Fibroblast of villous mesenchyme (primary cell): ENCODE data around the gene IQGAP2. TPM values are rescaled to one million over a fixed set of nuclear protein-coding genes. Genes with fewer than 3 reads are reported as not detected.
"Not testable (repeated sequence)": the region's sequence is repeated elsewhere in the genome, so short reads cannot be mapped to it uniquely, and the experiment has no call there.

Experiments
- DNase-seq: peaks from one replicate; pipeline ENCODE4 v3.0.0-alpha.2; 2010; ENCODE audit warnings: low read depth
- H3K4me3 ChIP-seq: 2 replicates; pipeline ENCODE4 v1.5.1; 2011; ENCODE audit warnings: low read depth, mild to moderate bottlenecking, low read length
- CTCF ChIP-seq: IDR thresholded peaks from 2 replicates; pipeline ENCODE4 v1.5.1; 2012; ENCODE audit warnings: low read depth, mild to moderate bottlenecking, low read length; ENCODE audit not compliant: insufficient read depth
- total RNA-seq: library from RNA; depleted of rRNA; stranded (reverse); fragments of >200 nt; gene quantifications from 2 replicates; pipeline ENCODE4 v1.2.3, GENCODE V29; 2012

IQGAP2 gene
- total RNA-seq, 1 donor: 2.6 TPM

GRCh38 chr5:76598531-76598930, 195.4 kb downstream of the IQGAP2 start:
- H3K4me3 ChIP-seq: no peak overlapping the region
- no peak for DNase-seq
- TF ChIP-seq CTCF: no peak

- no peak for TF ChIP-seq CTCF
- DNase-seq: no peak
- H3K4me3 ChIP-seq: no peak overlapping the region
Observed at GRCh38 chr5:76600716-76601115, 197.6 kb downstream of the IQGAP2 start.

- DNase-seq: peak; percentile 78
- TF ChIP-seq CTCF: peak; percentile 79
- H3K4me3 ChIP-seq: no peak overlapping the region
Observed at GRCh38 chr5:76601470-76601869, 198.4 kb downstream of the IQGAP2 start.

GRCh38 chr5:76602094-76602726, 199.1 kb downstream of the IQGAP2 start:
- H3K4me3 ChIP-seq: no peak overlapping the region
- peak; percentile 43 for DNase-seq
- peak; percentile 50 for TF ChIP-seq CTCF

GRCh38 chr5:76603991-76604390, 200.9 kb downstream of the IQGAP2 start:
- not testable (repeated sequence) for H3K4me3 ChIP-seq, DNase-seq

- H3K4me3 ChIP-seq: no peak overlapping the region
- TF ChIP-seq CTCF: no peak
- DNase-seq: peak; percentile 47
Observed at GRCh38 chr5:76604838-76605237, 201.8 kb downstream of the IQGAP2 start.

GRCh38 chr5:76606701-76607100, 203.6 kb downstream of the IQGAP2 start:
- H3K4me3 ChIP-seq: no peak overlapping the region
- DNase-seq: no peak
- no peak for TF ChIP-seq CTCF
